PC-3 (cell line): ENCODE measurements around the gene YJU2.

ENCODE experiments used
- CTCF ChIP-seq: fragments of 300-600 bp; sonication (generic); conservative IDR thresholded peaks from 2 replicates; pipeline ENCODE4 v1.5.1; 2017; ENCODE audit warnings: antibody characterized with exemption, low read depth, mild to moderate bottlenecking, low read length
- EZH2 ChIP-seq: fragments of 300-600 bp; sonication (generic); IDR thresholded peaks from one replicate; pipeline ENCODE4 v1.6.1; 2017; ENCODE audit warnings: antibody characterized with exemption, mild to moderate bottlenecking, low read length; ENCODE audit not compliant: unreplicated experiment

GRCh38 chr19:4197625-4198466 lies 49.0 kb upstream of the YJU2 start:
- TF ChIP-seq CTCF (no peak), EZH2 (no peak)
